HepG2 (cell line): ENCODE results near the gene RUNX3. TPM values are rescaled to one million over a fixed set of nuclear protein-coding genes. Genes with fewer than 3 reads are reported as not detected.

ENCODE experiments used
- CCDC6 ChIP-seq: sonication (generic); formaldehyde crosslinking; IDR thresholded peaks from 2 replicates; pipeline ENCODE4 v1.8.1; 2022; ENCODE audit warnings: mild to moderate bottlenecking, missing genetic modification reagents, moderate library complexity
- EZH2 ChIP-seq: conservative IDR thresholded peaks from 2 replicates; pipeline ENCODE4 v1.6.1; 2012; ENCODE audit warnings: mild to moderate bottlenecking, low read depth, low read length, moderate library complexity
- GATA4 ChIP-seq: sonication (generic); IDR thresholded peaks from 2 replicates; pipeline ENCODE4 v1.6.1; 2016; ENCODE audit warnings: antibody characterized with exemption, low read depth, borderline replicate concordance
- GMEB2 ChIP-seq: IDR thresholded peaks from 2 replicates; pipeline ENCODE4 v1.6.1; 2016; ENCODE audit warnings: missing biosample characterization, missing genetic modification reagents, low read depth
- HDAC1 ChIP-seq: sonication (generic); formaldehyde crosslinking; IDR thresholded peaks from 2 replicates; pipeline ENCODE4 v1.5.1; 2020; ENCODE audit warnings: mild to moderate bottlenecking, missing genetic modification reagents
- MEIS1 ChIP-seq: sonication (generic); formaldehyde crosslinking; IDR thresholded peaks from 2 replicates; pipeline ENCODE4 v1.9.0; 2021; ENCODE audit warnings: mild to moderate bottlenecking, missing genetic modification reagents, moderate library complexity, borderline replicate concordance
- MLX ChIP-seq: IDR thresholded peaks from 2 replicates; pipeline ENCODE4 v1.6.1; 2016
- NR3C1 ChIP-seq: sonication (generic); formaldehyde crosslinking; IDR thresholded peaks from 2 replicates; pipeline ENCODE4 v1.4.0; 2020; ENCODE audit warnings: missing genetic modification reagents
- PAX8 ChIP-seq: sonication (generic); formaldehyde crosslinking; IDR thresholded peaks from 2 replicates; pipeline ENCODE4 v1.8.0; 2022; ENCODE audit warnings: mild to moderate bottlenecking, missing genetic modification reagents, borderline replicate concordance
- RNF219 ChIP-seq: sonication (generic); formaldehyde crosslinking; IDR thresholded peaks from 2 replicates; pipeline ENCODE4 v1.5.0; 2020; ENCODE audit warnings: mild to moderate bottlenecking, missing genetic modification reagents
- SRSF4 ChIP-seq: fragments of 200-400 bp; formaldehyde crosslinking; IDR thresholded peaks from one replicate; pipeline ENCODE4 v1.6.1; 2018; ENCODE audit warnings: mild to moderate bottlenecking, low read depth, low read length, moderate library complexity; ENCODE audit not compliant: poor library complexity, severe bottlenecking
- TCF7 ChIP-seq: sonication (generic); IDR thresholded peaks from 2 replicates; pipeline ENCODE4 v1.6.1; 2016; ENCODE audit warnings: antibody characterized with exemption, low read depth
- TOPORS ChIP-seq: sonication (generic); formaldehyde crosslinking; IDR thresholded peaks from 2 replicates; pipeline ENCODE4 v1.8.0; 2023; ENCODE audit warnings: mild to moderate bottlenecking, missing genetic modification reagents
- YEATS4 ChIP-seq: sonication (generic); formaldehyde crosslinking; IDR thresholded peaks from 2 replicates; pipeline ENCODE4 v1.4.0; 2020; ENCODE audit warnings: missing genetic modification reagents, borderline replicate concordance
- ZNF20 ChIP-seq: sonication (generic); formaldehyde crosslinking; IDR thresholded peaks from 2 replicates; pipeline ENCODE4 v1.4.0; 2020; ENCODE audit warnings: mild to moderate bottlenecking, moderate library complexity, missing genetic modification reagents
- ZNF263 ChIP-seq: sonication (generic); formaldehyde crosslinking; IDR thresholded peaks from 2 replicates; pipeline ENCODE4 v1.4.0; 2020; ENCODE audit warnings: missing genetic modification reagents
- ZNF281 ChIP-seq: sonication (generic); formaldehyde crosslinking; IDR thresholded peaks from 2 replicates; pipeline ENCODE4 v1.4.0; 2020; ENCODE audit warnings: missing genetic modification reagents, borderline replicate concordance
- ZNF331 ChIP-seq: sonication (generic); formaldehyde crosslinking; IDR thresholded peaks from 2 replicates; pipeline ENCODE4 v1.4.0; 2020; ENCODE audit warnings: missing genetic modification reagents
- ZNF530 ChIP-seq: sonication (generic); formaldehyde crosslinking; IDR thresholded peaks from 2 replicates; pipeline ENCODE4 v1.5.0; 2020; ENCODE audit warnings: low read depth, mild to moderate bottlenecking, missing genetic modification reagents
- ZNF652 ChIP-seq: IDR thresholded peaks from 2 replicates; pipeline ENCODE4 v1.6.1; 2016; ENCODE audit warnings: low read depth, borderline replicate concordance
- ZNF782 ChIP-seq: sonication (generic); formaldehyde crosslinking; IDR thresholded peaks from 2 replicates; pipeline ENCODE4 v1.4.0; 2020; ENCODE audit warnings: missing genetic modification reagents, mild to moderate bottlenecking, borderline replicate concordance
- polyA plus RNA-seq, 8 experiments: library from polyadenylated mRNA; depleted of rRNA in 3 of 8; stranded (reverse) in 7 of 8; unstranded in 1 of 8; fragments of >200 nt; fragmentation: Illumina TruSeq in 4 of 8; extraction: Trizol in 4 of 8; gene quantifications; 2 replicates each; pipeline versions ENCODE4 v1.2.1 to v1.2.3, GENCODE V29; 2011 to 2016; ENCODE audit warnings: low read depth in 4 of 8, missing spikeins in 1 of 8, mixed read lengths in 1 of 8; ENCODE audit not compliant: insufficient read depth in 1 of 8
- total RNA-seq, 5 experiments: library from RNA; depleted of rRNA; stranded (reverse); fragments of >200 nt; fragmentation: Illumina TruSeq; extraction: Trizol; gene quantifications; 2 replicates each; pipeline ENCODE4 v1.2.3, GENCODE V29; 2016; ENCODE audit warnings: low read depth in 1 of 5

Gene RUNX3
- total and polyA plus RNA-seq, 2 of the 13 experiments (the other 11 are each of a cell fraction or from before 2014, with no cell fraction given) = 0.04 to 0.22 TPM

GRCh38 chr1:24910751-24911650, 19.1 kb downstream of the RUNX3 start (continued):
- TF ChIP-seq MEIS1 (CRISPR knock-in tag) (no peak; the same call in 1 of the 2 replicates), GATA4 (no peak), CCDC6 (CRISPR knock-in tag) (peak; percentile 85; the same call in 1 of the 2 replicates), EZH2 (no peak), GMEB2 (CRISPR knock-in tag) (no peak), ZNF782 (CRISPR knock-in tag) (no peak), ZNF20 (CRISPR knock-in tag) (no peak), TCF7 (peak; percentile 43; the same call in 1 of the 2 replicates), PAX8 (CRISPR knock-in tag) (no peak), ZNF263 (peak; percentile 39; the same call in 1 of the 2 replicates), MLX (peak; percentile 25; the same call in 1 of the 2 replicates), SRSF4 (no peak), TOPORS (CRISPR knock-in tag) (no peak), ZNF530 (CRISPR knock-in tag) (no peak), NR3C1 (CRISPR knock-in tag) (no peak), ZNF331 (CRISPR knock-in tag) (no peak; the same call in 1 of the 2 replicates), ZNF652 (no peak), RNF219 (CRISPR knock-in tag) (no peak), ZNF281 (CRISPR knock-in tag) (no peak), YEATS4 (peak; percentile 59; the same call in 1 of the 2 replicates), HDAC1 (peak; percentile 79)
